HG02759 (cell line): ENCODE measurements around the gene ENOX1.
A peak's percentile ranks its signal among the peaks of the same experiment; 100 is the strongest.
"Not testable (repeated sequence)": the region's sequence is repeated elsewhere in the genome, so short reads cannot be mapped to it uniquely, and the experiment has no call there.

ENCODE experiments used
- ATAC-seq: cut with Tn5 transposase; IDR thresholded peaks from one replicate; pipeline ENCODE4 v1.9.1; 2021; ENCODE audit warnings: mild to moderate bottlenecking, moderate library complexity; ENCODE audit not compliant: unreplicated experiment

The ENOX1 gene

DNA sequence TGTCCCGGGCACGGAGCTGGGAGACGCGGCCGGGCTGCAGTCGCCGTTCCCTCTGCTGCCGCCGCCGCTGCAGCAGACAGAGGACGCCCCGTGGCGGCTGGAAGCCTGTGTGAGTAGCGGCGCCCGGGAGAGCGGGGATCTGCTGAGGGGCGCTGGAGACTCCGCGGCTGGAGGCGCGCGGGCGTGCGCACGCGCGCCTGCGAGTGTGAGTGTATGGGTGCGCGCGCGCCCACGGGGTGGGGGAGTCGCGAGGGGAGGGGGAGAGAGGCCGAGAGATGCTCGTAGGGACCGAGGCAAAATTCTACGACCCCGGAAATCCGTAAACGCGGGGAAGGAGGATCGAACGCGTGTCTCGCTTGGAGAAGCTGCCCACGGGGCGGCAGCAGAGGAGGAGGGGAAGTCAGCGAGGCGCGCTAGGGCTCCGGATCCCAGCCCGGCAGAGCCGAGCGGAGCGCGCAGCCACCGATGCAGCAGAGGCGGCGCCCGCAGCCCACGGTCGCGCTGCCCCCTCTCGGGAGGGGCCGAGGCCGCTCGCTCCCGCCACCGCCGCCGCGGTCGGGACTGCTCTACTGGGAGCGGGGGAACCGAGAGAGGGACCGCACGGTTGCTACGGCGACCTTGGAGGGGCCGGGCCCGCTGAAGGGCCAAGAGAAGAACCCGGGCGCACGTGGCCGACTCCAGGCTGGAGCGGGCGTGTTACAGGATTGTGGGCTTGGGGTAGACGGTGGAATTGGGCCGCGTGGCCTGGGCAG, at the start of gene ENOX1:
Gene ENOX1, minus strand, starts transcription at position 207 of the 752 bp plus-strand sequence.
- ATAC-seq = peak; percentile 56

GRCh38 chr13:43835701-43836100, 48.9 kb upstream of the ENOX1 start:
- ATAC-seq = no peak

DNA sequence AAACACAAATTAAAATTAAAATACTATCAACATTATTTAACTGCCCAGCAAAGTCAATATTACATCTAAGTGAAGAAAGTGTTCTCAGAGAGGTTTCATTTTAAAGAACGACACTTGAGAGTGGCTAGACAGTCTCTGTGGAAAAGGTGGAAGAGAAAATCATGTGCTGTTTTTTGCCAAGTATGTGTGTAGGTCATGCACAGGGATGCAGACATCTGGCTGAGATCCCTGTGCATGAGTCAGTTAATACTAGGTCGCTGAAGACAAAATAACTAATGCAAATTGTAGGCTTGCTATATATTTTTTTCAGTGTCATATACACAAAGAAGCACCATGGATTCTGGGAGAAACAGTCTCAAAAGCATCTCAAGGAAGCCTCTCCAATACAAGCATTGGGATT, 44.3 kb upstream of the ENOX1 start:
- ATAC-seq = no peak

DNA sequence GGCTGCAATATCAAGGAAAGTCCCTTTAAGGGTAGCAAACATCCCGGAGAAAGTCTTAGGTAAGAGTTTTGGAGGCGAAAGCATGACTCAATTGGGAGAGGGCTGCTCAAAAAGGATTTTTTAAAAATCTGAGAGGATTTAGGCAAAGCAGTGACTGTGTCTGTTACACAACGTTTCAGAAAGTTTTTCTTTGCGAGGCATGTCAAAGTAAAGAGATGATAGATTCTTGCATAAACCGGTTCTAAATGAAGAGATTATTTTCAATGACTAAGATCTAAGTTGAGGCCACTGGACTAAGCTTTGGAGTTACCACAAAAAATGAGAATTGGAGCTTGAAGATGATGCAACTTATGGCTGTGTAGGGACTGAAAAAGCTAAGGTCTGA, 43.7 kb upstream of the ENOX1 start:
- ATAC-seq = no peak

DNA sequence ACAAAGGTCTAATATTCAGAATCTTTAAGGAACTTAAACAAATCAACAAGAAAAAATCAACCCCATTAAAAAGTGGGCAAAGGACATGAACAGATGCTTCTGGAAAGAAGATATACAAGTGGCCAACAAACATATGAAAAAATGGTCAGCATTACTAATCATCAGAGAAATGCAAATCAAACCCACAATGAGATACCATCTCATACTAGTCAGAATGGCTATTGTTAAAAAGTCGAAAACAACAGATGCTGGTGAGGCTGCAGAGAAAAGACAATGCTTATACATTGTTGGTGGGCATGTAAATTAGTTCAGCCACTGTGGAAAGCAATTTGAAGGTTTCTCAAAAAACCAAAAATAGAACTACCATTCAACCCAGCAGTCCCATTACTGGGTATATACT, 37.9 kb upstream of the ENOX1 start:
- not testable (repeated sequence) for ATAC-seq

DNA sequence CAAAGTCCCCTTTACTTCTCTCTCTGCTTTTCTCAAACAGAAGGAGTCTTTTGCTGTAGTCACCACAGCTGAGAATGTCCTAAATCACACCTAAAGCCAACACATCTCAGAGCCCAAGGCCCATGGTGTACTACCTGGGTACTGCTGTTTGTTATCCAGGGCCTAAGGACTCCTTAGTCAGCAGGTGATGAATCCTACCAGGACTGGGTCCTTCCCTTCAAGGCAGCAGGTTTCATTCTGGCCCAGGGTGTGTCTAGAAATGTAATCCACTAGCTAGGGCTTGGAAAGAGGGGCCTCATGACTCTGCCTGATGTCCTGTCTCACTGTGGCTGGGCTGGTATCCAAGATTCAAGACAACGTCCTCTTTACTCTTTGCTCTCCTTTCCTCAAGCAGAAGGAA, 36.2 kb upstream of the ENOX1 start:
- ATAC-seq = no peak

GRCh38 chr13:43816401-43816889, 29.7 kb upstream of the ENOX1 start:
- ATAC-seq = no peak

- no peak for ATAC-seq
These were observed 28.4 kb upstream of the ENOX1 start for GRCh38 chr13:43815204-43815603.

DNA sequence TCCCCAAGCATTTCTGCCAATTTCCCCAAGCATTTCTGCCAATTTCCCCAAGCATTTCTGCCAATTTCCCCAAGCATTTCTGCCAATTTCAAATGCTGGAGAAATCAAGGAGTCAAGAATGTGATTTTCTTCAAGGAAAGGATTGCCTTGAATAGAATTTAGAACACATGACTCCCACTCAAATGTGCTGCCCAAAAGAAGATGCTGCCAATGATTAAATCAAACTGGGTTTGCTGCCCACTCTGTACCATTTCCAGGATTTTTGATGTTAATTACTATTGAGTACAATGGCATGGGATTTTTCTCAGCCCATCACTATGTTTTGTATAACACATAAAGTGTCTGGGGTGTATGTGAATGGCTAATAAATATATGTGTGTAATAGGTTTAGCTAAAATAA, 21.9 kb upstream of the ENOX1 start:
- ATAC-seq = no peak

DNA sequence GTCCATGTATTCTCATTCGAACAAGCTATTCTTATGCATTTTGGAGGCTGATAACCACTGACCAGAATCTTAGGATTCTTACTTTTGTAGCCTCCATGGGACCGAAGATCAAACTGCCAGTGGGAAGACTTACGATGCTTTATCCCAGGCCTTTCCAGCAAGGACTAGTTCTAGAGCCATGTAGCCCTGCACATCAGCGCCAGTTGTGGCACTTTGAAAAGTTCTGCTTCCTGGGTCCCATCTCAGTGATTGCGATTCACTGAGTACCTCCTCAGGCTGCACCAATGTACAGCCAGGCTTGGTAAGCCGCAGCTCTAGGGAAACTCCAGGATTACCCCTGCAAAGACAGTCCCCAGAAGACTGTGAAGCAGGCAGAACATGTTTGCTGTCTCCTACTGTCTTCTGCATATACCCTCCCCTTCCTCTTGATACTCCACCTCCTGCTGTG, 18.9 kb upstream of the ENOX1 start:
- ATAC-seq = no peak

GRCh38 chr13:43805071-43805468, 18.3 kb upstream of the ENOX1 start:
- no peak for ATAC-seq

DNA sequence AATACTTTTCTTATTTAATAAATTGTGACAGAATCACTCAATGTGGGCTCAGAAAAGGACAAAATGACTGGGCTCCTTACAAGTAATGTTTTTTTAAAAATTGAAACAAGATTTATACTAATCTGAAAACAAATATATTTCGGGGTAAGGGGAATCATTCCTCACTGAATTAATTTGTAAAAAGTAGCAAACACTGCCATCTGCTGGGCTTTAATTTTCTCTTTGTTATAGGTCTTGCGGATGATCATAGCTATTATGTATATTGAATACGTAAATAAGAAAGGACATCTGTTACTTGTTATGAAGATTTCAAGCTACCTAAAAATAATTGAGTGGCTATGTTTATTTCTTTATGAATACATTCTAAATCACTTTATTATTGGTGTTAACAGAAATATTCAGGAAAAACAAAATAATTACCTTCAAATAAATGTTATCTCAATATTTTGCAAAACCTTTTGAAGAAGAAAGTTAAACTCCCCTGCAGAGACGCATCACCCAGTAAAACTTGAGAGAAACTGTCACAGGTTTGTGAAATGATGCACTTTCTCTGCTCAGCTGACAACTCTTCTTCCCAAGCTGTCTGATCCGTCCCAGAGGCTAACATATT, 17.8 kb upstream of the ENOX1 start:
- ATAC-seq = no peak

- ATAC-seq = no peak
These were observed 15.7 kb upstream of the ENOX1 start for GRCh38 chr13:43802511-43802910.

DNA sequence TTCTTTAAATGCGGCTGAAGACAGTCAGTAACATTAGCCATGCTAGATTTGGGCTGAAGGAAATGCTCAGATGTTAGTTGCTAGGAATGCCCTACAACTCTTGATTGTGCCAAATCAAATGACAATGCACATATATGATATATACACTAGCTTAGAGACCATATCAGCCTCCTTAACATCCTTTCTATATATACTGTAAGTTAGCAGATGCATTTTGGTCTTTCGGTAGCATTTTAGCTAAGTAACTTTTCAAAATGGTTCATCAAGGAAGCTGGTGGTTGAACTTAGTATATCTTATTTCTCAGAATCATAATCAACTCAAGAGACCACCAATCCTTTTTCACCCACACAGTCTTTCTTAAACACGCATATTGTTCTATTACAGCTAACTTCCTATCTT, 14.1 kb upstream of the ENOX1 start:
- ATAC-seq = no peak

DNA sequence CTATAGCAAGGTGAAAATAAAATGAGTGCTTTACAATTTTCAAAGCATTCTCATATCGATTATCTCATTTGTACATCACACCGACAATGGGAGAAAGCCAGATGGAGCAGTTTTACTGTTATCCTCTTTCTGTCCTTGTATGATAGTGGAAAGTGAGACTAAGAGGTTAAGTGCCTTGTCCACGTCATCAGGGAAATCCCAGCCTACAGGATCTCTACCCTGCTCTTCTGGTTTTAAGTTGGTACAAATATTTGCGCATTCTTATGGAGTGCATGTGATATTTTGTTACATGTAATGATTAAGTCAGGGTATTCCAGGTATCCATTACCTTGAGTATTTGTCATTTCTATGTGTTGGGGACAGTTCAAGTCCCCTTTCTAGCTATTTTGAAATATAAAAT, 12.4 kb upstream of the ENOX1 start:
- ATAC-seq = no peak

DNA sequence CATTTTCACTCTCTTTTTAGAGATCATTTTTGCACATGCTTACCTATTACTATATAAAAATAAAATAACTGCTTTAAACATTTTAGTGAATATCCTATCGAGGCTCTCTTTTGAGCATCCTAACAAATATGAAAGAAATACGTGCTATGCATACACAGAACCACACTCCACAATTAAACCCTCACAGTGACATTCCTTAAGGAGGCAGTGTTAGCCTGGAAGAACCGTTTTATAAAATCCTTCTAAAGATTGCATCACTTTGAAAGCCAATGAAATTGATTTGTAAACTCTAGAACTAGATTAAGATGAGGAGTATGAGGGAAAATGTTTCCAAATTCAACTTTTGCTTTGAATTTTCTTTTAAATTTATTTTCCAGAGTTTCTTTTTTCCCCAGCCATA, 11.1 kb upstream of the ENOX1 start:
- no peak for ATAC-seq

DNA sequence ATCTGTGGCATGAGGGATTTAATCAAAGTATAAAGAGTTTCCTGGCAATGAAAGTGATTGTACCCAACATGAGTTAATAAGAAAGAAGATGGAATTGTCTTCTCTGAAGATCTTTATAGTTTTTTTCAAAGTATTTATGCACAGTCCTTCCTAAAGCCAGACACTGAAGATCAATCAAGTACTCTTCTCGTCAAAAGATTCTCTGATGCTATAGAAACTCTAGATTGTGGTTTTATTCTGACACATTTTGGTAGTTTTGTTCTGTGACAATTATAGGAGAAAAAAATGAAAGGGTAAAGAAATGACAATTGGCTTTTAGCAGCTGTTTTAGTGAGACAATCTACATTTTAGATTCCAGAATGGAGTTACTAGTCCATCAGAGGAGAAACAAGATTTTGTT, 10.4 kb upstream of the ENOX1 start:
- no peak for ATAC-seq

DNA sequence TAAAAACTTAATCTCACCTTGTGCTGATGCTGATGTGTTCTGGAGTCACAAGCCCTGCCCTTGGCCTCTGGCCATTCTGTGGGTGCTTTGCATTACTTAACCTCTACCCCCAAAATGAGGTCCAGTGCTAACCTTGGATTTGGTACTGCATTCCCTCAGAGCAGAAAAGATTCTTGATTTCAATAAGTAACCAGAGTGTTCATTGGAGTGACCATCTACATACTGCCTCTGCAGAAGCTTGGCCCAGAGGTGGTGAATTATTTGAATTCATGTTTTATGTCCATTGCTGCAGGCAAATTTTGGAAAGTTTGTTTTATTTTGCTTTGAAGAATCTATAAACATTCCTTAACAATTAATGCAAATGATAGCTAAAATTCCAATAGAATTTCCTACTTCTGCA, 7.6 kb upstream of the ENOX1 start:
- ATAC-seq = no peak

DNA sequence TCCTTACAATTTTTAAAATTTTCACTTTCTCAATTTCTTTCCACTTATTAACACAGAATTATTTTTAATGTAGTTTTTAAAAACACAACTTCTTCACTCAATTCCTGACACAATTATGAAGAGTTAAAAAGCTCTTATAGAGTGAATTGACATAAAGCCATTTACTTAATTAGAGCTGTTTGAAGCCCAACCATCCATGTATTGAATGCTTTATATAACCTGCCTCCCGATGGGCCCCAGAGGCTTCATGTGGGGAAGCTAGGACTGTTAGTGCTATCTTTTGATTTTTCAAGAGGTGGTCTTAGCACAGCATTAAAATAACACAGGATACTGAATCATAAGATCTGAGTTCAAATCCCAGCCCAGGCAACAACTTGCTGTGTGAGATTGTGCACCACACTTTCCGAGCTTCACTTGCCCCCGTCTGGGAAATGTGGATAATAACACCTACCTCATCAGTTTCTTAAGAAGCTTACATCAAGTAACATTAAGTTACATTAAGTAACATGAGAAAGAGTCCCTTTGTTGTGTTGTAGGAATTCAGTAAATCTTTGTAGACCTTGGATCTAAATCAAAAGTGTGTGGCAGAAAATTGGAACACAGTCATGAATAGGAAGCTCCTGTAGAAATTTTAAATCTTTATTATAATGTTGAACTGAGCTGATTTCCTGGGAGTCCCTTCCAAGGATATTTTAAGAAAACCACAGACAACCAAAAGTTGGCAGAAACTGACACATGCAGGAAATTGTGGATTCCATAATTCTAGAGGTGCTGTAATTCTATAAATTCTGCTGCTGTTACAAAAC, 5.5 kb upstream of the ENOX1 start:
- no peak for ATAC-seq

GRCh38 chr13:43787997-43788396, 1.2 kb upstream of the ENOX1 start:
- no peak for ATAC-seq

GRCh38 chr13:43787518-43787891, 733 bp upstream of the ENOX1 start:
- ATAC-seq = no peak

DNA sequence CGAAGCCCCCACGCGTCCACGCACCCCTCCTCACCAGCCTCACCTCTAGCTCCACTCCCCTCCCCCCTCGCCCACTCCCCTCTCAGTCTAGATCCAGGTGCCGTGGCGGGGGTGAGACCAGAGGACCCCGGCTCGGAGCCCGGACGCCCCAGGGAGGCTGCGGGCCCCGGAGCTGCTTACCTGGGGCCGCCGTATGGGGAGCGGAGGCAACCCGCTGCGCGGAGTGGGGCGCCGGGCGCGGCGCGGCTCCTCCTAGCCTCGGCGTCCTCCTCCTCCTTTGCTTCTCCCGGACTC, 353 bp downstream of the ENOX1 start:
- no peak for ATAC-seq
